Measurements from ENCODE around the gene CDK18. TPM values are rescaled to one million over a fixed set of nuclear protein-coding genes. Genes with fewer than 3 reads are reported as not detected.
A peak's percentile ranks its signal among the peaks of the same experiment; 100 is the strongest.

Gene CDK18
- total and polyA plus RNA-seq, 2 donors from 2014 or later, result 25.7 to 36.3 TPM

DNA sequence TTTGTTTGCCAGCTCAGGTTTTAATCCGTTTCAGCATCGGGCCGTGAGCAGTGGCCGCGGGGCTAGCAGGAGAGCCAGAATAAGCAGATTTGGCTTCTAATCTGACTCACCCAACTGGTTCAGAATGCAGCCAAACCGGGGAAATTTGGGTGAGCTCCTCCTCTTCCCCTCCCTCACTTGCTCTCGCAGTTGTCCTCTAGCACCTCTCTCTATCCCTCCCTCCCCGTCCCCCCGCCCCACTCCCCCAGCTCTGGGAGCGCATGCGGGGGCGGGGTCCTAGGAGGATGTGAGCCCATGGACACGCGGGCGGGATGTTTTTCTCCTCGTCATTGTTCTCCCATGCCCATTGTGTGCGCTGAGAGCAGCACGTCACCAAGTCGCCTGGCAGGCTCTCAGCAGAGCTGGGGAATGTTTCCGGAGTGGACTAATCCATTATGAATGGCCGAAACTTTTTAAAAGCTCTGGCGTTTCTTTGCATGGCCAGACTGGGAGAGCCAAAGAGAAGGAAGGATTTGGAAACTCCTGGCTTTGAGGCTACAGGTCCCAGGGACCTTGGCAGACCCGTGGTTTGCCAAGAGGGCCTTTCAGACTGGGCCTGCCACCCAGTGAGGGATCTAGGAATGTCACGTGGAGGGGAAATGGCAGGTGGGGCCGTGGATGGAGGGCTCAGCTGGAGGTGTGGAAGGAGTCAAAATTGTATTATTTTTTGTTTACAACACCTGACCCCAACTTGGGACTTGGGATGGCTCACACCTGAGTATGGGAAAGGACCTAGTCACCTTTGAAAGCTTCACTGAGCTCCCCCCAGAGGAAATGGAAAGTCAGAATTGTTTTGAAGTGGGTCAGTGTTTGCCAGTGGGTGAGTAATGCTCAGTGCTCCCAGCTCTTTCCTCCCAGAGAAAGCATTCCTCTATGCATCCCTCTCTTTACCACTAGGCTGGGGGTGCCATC is 39.2 kb downstream of the CDK18 start:
- peak overlapping the region; percentile 20 to 41 (median 28) for H3K4me3 ChIP-seq (ENCODE audit: low read length in 3 of 3)
- no peak for TF ChIP-seq CTCF (IDR thresholded peaks at IDR 0.05; ENCODE audit: borderline replicate concordance, extremely low read depth, insufficient read depth)
- no peaks in the 10 kb centered on the region for H3K27me3 ChIP-seq (ENCODE audit: control insufficient read depth, insufficient read depth, low read length)
- DNase-seq (peak; percentile 86 to 94 (median 90)), FAIRE-seq (no peak)
- no peaks in the 10 kb centered on the region for H3K9me3 ChIP-seq (ENCODE audit: control insufficient read depth in 2 of 3, insufficient read depth in 1 of 3, low read length in 3 of 3)
- peak overlapping the region in 1 of 3 donors; percentile 16 for H3K9ac ChIP-seq (ENCODE audit: low read length in 3 of 3)
- H3K27ac ChIP-seq (ENCODE audit: low read depth in 2 of 2, low read length in 2 of 2), result peak overlapping the region; percentile 65 to 84
- H3K36me3 ChIP-seq (ENCODE audit: control insufficient read depth in 2 of 3, insufficient read depth in 3 of 3, low read length in 3 of 3), result no peaks in the 10 kb centered on the region
- intact Hi-C loops (cut with DNase I), result no loop called here
- peaks cover 0 to 8% (median 3%) of the 10 kb centered on the region in 3 donors for H3K4me1 ChIP-seq (ENCODE audit: control insufficient read depth in 2 of 3, insufficient read depth in 2 of 3, low read depth in 1 of 3, low read length in 3 of 3)

DNA sequence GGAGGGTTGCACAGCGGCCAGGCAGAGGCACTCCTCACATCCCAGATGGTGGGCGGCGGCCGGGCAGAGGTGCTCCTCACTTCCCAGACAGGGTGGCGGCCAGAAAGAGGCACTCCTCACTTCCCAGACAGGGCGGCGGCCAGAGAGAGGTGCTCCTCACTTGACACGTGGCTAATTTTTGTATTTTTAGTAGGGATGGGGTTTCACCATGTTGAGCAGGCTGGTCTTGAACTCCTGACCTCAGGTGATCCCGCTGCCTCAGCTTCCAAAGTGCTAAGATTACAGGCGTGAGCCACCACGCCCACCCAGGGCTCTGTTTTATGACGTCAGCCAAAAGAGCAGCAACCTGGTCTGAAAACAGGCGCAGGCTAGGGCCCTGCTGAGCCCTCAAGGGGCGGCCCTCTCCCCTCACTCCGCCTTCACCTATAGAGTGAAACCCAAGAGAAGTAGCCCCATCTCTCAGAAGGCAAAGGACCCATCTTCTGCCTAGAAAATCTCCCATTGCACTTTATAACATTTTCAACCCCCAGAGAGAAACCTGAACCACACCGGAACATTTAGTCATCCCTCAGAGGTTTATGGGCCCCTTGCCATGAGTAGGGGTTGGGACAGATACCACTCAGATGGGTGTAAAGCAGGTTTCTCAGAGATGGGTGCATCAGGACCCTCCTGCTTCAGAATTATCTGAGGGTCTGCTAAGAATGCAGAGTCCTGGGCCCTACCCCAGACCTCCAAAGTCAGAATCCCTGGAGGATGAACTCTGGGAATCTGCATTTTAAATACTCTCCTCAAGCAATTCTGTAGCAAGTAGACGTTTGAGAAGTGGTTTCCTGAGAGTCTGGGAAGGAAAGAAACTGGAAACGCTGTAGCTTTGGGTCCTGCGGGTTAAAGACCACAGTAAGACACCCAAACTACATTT is 40.8 kb downstream of the CDK18 start:
- no peak overlapping the region for H3K4me3 ChIP-seq (ENCODE audit: low read length in 3 of 3)
- FAIRE-seq (no peak), DNase-seq (peak in 1 of 5 donors; percentile 0)
- H3K9ac ChIP-seq (ENCODE audit: low read length in 3 of 3), result no peak overlapping the region
- no peak for TF ChIP-seq CTCF (IDR thresholded peaks at IDR 0.05; ENCODE audit: borderline replicate concordance, extremely low read depth, insufficient read depth)
- H3K27me3 ChIP-seq (ENCODE audit: control insufficient read depth, insufficient read depth, low read length), result no peaks in the 10 kb centered on the region
- no peaks in the 10 kb centered on the region for H3K9me3 ChIP-seq (ENCODE audit: control insufficient read depth in 2 of 3, insufficient read depth in 1 of 3, low read length in 3 of 3)
- H3K27ac ChIP-seq (ENCODE audit: low read depth in 2 of 2, low read length in 2 of 2), result no peak overlapping the region
- H3K4me1 ChIP-seq (ENCODE audit: control insufficient read depth in 2 of 3, insufficient read depth in 2 of 3, low read depth in 1 of 3, low read length in 3 of 3), result peaks cover 0 to 8% (median 3%) of the 10 kb centered on the region in 3 donors
- intact Hi-C loops (cut with DNase I), result no loop called here
- H3K36me3 ChIP-seq (ENCODE audit: control insufficient read depth in 2 of 3, insufficient read depth in 3 of 3, low read length in 3 of 3), result no peaks in the 10 kb centered on the region

- Histone ChIP-seq H3K27ac (ENCODE audit: low read depth in 2 of 2, low read length in 2 of 2) (no peak overlapping the region), H3K4me3 (ENCODE audit: low read length in 3 of 3) (no peak overlapping the region), H3K27me3 (ENCODE audit: control insufficient read depth, insufficient read depth, low read length) (no peaks in the 10 kb centered on the region), H3K4me1 (ENCODE audit: control insufficient read depth in 2 of 3, insufficient read depth in 2 of 3, low read depth in 1 of 3, low read length in 3 of 3) (peaks cover 0 to 8% (median 3%) of the 10 kb centered on the region in 3 donors), H3K36me3 (ENCODE audit: control insufficient read depth in 2 of 3, insufficient read depth in 3 of 3, low read length in 3 of 3) (no peaks in the 10 kb centered on the region), H3K9me3 (ENCODE audit: control insufficient read depth in 2 of 3, insufficient read depth in 1 of 3, low read length in 3 of 3) (no peaks in the 10 kb centered on the region), H3K9ac (ENCODE audit: low read length in 3 of 3) (no peak overlapping the region)
- no peak for FAIRE-seq
- no peak for DNase-seq
- intact Hi-C loops (cut with DNase I), result no loop called here
- no peak for TF ChIP-seq CTCF (IDR thresholded peaks at IDR 0.05; ENCODE audit: borderline replicate concordance, extremely low read depth, insufficient read depth)
Measured at GRCh38 chr1:205545991-205546390, 41.5 kb downstream of the CDK18 start.
